Measurements from ENCODE around the gene ARHGEF25. TPM values are rescaled to one million over a fixed set of nuclear protein-coding genes. Genes with fewer than 3 reads are reported as not detected.
A peak's percentile ranks its signal among the peaks of the same experiment; 100 is the strongest.

ARHGEF25 gene
- total and polyA plus RNA-seq, 4 donors: 65.6 to 253 (median 72.5) TPM

- 0 to 1% methylated on average over 64 to 69 of the region's 69 CpGs for WGBS, 2 donors
- intact Hi-C loops (cut with DNase I): no loop called here
- H3K4me1 ChIP-seq (ENCODE audit: control insufficient read depth in 1 of 2, insufficient read depth in 2 of 2, low read length in 2 of 2): no peaks in the 10 kb centered on the region
Observed at GRCh38 chr12:57590864-57591781, 20.1 kb upstream of the ARHGEF25 start, which contains the start of gene PIP4K2C. Gene PIP4K2C, plus strand, starts transcription at chr12:57591192. Its CDS starts 98 bp downstream, at chr12:57591290.

GRCh38 chr12:57591782-57592325, 19.4 kb upstream of the ARHGEF25 start:
- Histone ChIP-seq H3K9me3 (ENCODE audit: control insufficient read depth, low read length) (no peaks in the 10 kb centered on the region), H3K27me3 (ENCODE audit: control insufficient read depth in 1 of 2, insufficient read depth in 2 of 2, low read length in 1 of 2) (no peaks in the 10 kb centered on the region), H3K27ac (ENCODE audit: low read depth in 1 of 2, low read length in 2 of 2) (no peak overlapping the region), H3K4me1 (ENCODE audit: control insufficient read depth in 1 of 2, insufficient read depth in 2 of 2, low read length in 2 of 2) (no peaks in the 10 kb centered on the region), H3K36me3 (ENCODE audit: control insufficient read depth in 1 of 2, insufficient read depth in 2 of 2, low read length in 1 of 2) (no peaks in the 10 kb centered on the region), H3K4me3 (ENCODE audit: low read length in 2 of 2) (peak overlapping the region; percentile 67 to 81)
- intact Hi-C loops (cut with DNase I): no loop called here
- ATAC-seq (ENCODE audit: low FRiP score) (no peak), DNase-seq (no peak)
- 34 to 38% methylated on average over 10 of the region's 10 CpGs for WGBS, 2 donors

More at GRCh38 chr12:57590864-57591781, 20.1 kb upstream of the ARHGEF25 start, which contains the start of gene PIP4K2C:
- Histone ChIP-seq H3K4me3 (ENCODE audit: low read length in 2 of 2) (peak within 1 kb of the TSS; percentile 67 to 81), H3K36me3 (ENCODE audit: control insufficient read depth in 1 of 2, insufficient read depth in 2 of 2, low read length in 1 of 2) (no peaks in the 10 kb centered on the region), H3K27me3 (ENCODE audit: control insufficient read depth in 1 of 2, insufficient read depth in 2 of 2, low read length in 1 of 2) (no peaks in the 10 kb centered on the region), H3K27ac (ENCODE audit: low read depth in 1 of 2, low read length in 2 of 2) (peak within 1 kb of the TSS in 1 of 2 donors; percentile 50), H3K9me3 (ENCODE audit: control insufficient read depth, low read length) (no peaks in the 10 kb centered on the region)
- peak; percentile 95 for ATAC-seq (ENCODE audit: low FRiP score)
- DNase-seq: peak; percentile 86 to 91

- H3K4me3 ChIP-seq (ENCODE audit: low read length in 2 of 2): no peak overlapping the region
- WGBS, 2 donors: 61 to 72% methylated on average over 2 of the region's 2 CpGs
- intact Hi-C loops (cut with DNase I): no loop called here
Observed at GRCh38 chr12:57592551-57593165, 18.6 kb upstream of the ARHGEF25 start.

GRCh38 chr12:57593187-57593586, 18.0 kb upstream of the ARHGEF25 start:
- Histone ChIP-seq H3K27ac (ENCODE audit: low read depth in 1 of 2, low read length in 2 of 2) (no peak overlapping the region), H3K4me1 (ENCODE audit: control insufficient read depth in 1 of 2, insufficient read depth in 2 of 2, low read length in 2 of 2) (no peaks in the 10 kb centered on the region), H3K9me3 (ENCODE audit: control insufficient read depth, low read length) (no peaks in the 10 kb centered on the region), H3K36me3 (ENCODE audit: control insufficient read depth in 1 of 2, insufficient read depth in 2 of 2, low read length in 1 of 2) (no peaks in the 10 kb centered on the region), H3K4me3 (ENCODE audit: low read length in 2 of 2) (no peak overlapping the region), H3K27me3 (ENCODE audit: control insufficient read depth in 1 of 2, insufficient read depth in 2 of 2, low read length in 1 of 2) (no peaks in the 10 kb centered on the region)
- intact Hi-C loops (cut with DNase I): no loop called here
- ATAC-seq (ENCODE audit: low FRiP score) (no peak), DNase-seq (no peak)
- 73 to 82% methylated on average over 4 of the region's 4 CpGs for WGBS, 2 donors

More at GRCh38 chr12:57592551-57593165, 18.6 kb upstream of the ARHGEF25 start:
- H3K9me3 ChIP-seq (ENCODE audit: control insufficient read depth, low read length): no peaks in the 10 kb centered on the region
- ATAC-seq (ENCODE audit: low FRiP score) (no peak), DNase-seq (no peak)
- no peak overlapping the region for H3K27ac ChIP-seq (ENCODE audit: low read depth in 1 of 2, low read length in 2 of 2)
- H3K4me1 ChIP-seq (ENCODE audit: control insufficient read depth in 1 of 2, insufficient read depth in 2 of 2, low read length in 2 of 2): no peaks in the 10 kb centered on the region
- no peaks in the 10 kb centered on the region for H3K27me3 ChIP-seq (ENCODE audit: control insufficient read depth in 1 of 2, insufficient read depth in 2 of 2, low read length in 1 of 2)
- no peaks in the 10 kb centered on the region for H3K36me3 ChIP-seq (ENCODE audit: control insufficient read depth in 1 of 2, insufficient read depth in 2 of 2, low read length in 1 of 2)

GRCh38 chr12:57600395-57600794, 10.8 kb upstream of the ARHGEF25 start:
- H3K36me3 ChIP-seq (ENCODE audit: control insufficient read depth in 1 of 2, insufficient read depth in 2 of 2, low read length in 1 of 2): peaks cover 4 to 7% of the 10 kb centered on the region in 2 donors
- no peak overlapping the region for H3K4me3 ChIP-seq (ENCODE audit: low read length in 2 of 2)
- no peak for ATAC-seq (ENCODE audit: low FRiP score)
- intact Hi-C loops (cut with DNase I): no loop called here
- H3K27ac ChIP-seq (ENCODE audit: low read depth in 1 of 2, low read length in 2 of 2): no peak overlapping the region
- WGBS, 2 donors: 46 to 82% methylated on average over 2 of the region's 2 CpGs
- H3K9me3 ChIP-seq (ENCODE audit: control insufficient read depth, low read length): no peaks in the 10 kb centered on the region
- no peaks in the 10 kb centered on the region for H3K27me3 ChIP-seq (ENCODE audit: control insufficient read depth in 1 of 2, insufficient read depth in 2 of 2, low read length in 1 of 2)
- no peak for DNase-seq
- H3K4me1 ChIP-seq (ENCODE audit: control insufficient read depth in 1 of 2, insufficient read depth in 2 of 2, low read length in 2 of 2): peaks cover 0 to 2% of the 10 kb centered on the region in 2 donors

- Histone ChIP-seq H3K27me3 (ENCODE audit: control insufficient read depth in 1 of 2, insufficient read depth in 2 of 2, low read length in 1 of 2) (no peaks in the 10 kb centered on the region), H3K36me3 (ENCODE audit: control insufficient read depth in 1 of 2, insufficient read depth in 2 of 2, low read length in 1 of 2) (peaks cover 4 to 7% of the 10 kb centered on the region in 2 donors), H3K9me3 (ENCODE audit: control insufficient read depth, low read length) (no peaks in the 10 kb centered on the region), H3K27ac (ENCODE audit: low read depth in 1 of 2, low read length in 2 of 2) (peak overlapping the region in 1 of 2 donors; percentile 13), H3K4me1 (ENCODE audit: control insufficient read depth in 1 of 2, insufficient read depth in 2 of 2, low read length in 2 of 2) (peaks cover 0 to 2% of the 10 kb centered on the region in 2 donors), H3K4me3 (ENCODE audit: low read length in 2 of 2) (no peak overlapping the region)
- DNase-seq: no peak
- intact Hi-C loops (cut with DNase I): no loop called here
- ATAC-seq (ENCODE audit: low FRiP score): no peak
Observed at GRCh38 chr12:57602544-57602943, 8.7 kb upstream of the ARHGEF25 start.

- H3K4me1 ChIP-seq (ENCODE audit: control insufficient read depth in 1 of 2, insufficient read depth in 2 of 2, low read length in 2 of 2): peaks cover 0 to 2% of the 10 kb centered on the region in 2 donors
- H3K27me3 ChIP-seq (ENCODE audit: control insufficient read depth in 1 of 2, insufficient read depth in 2 of 2, low read length in 1 of 2): no peaks in the 10 kb centered on the region
- H3K36me3 ChIP-seq (ENCODE audit: control insufficient read depth in 1 of 2, insufficient read depth in 2 of 2, low read length in 1 of 2): peaks cover 4 to 7% of the 10 kb centered on the region in 2 donors
- H3K9me3 ChIP-seq (ENCODE audit: control insufficient read depth, low read length): no peaks in the 10 kb centered on the region
- no peak for ATAC-seq (ENCODE audit: low FRiP score)
- H3K27ac ChIP-seq (ENCODE audit: low read depth in 1 of 2, low read length in 2 of 2): peak overlapping the region in 1 of 2 donors; percentile 95
- no peak for DNase-seq
- H3K4me3 ChIP-seq (ENCODE audit: low read length in 2 of 2): no peak overlapping the region
- intact Hi-C loops (cut with DNase I): no loop called here
- WGBS, 2 donors: 22 to 26% methylated on average over 2 of the region's 2 CpGs
Observed at GRCh38 chr12:57603324-57603723, 7.9 kb upstream of the ARHGEF25 start.

- ATAC-seq (ENCODE audit: low FRiP score) (peak; percentile 75), DNase-seq (peak in 1 of 2 donors; percentile 81)
- intact Hi-C loops (cut with DNase I): no loop called here
- Histone ChIP-seq H3K36me3 (ENCODE audit: control insufficient read depth in 1 of 2, insufficient read depth in 2 of 2, low read length in 1 of 2) (peaks cover 4 to 5% of the 10 kb centered on the region in 2 donors), H3K27ac (ENCODE audit: low read depth in 1 of 2, low read length in 2 of 2) (peak overlapping the region; percentile 94 to 95), H3K9me3 (ENCODE audit: control insufficient read depth, low read length) (no peaks in the 10 kb centered on the region), H3K4me1 (ENCODE audit: control insufficient read depth in 1 of 2, insufficient read depth in 2 of 2, low read length in 2 of 2) (peaks cover 0 to 2% of the 10 kb centered on the region in 2 donors), H3K27me3 (ENCODE audit: control insufficient read depth in 1 of 2, insufficient read depth in 2 of 2, low read length in 1 of 2) (no peaks in the 10 kb centered on the region), H3K4me3 (ENCODE audit: low read length in 2 of 2) (peak overlapping the region; percentile 67 to 96)
- 5 to 6% methylated on average over 6 of the region's 6 CpGs for WGBS, 2 donors
Observed at GRCh38 chr12:57603815-57604453, 7.3 kb upstream of the ARHGEF25 start.
